Right ventricle myocardium superior (tissue), 1 donor: ENCODE results near the gene COMMD1. TPM values are rescaled to one million over a fixed set of nuclear protein-coding genes. Genes with fewer than 3 reads are reported as not detected.

Experiments used
- ATAC-seq: fragments of 200-7000 bp; cut with Tn5 transposase; one replicate; pipeline ENCODE4 v1.9.1; 2020; ENCODE audit warnings: mild to moderate bottlenecking; ENCODE audit not compliant: poor library complexity
- DNase-seq: peaks from one replicate; pipeline ENCODE4 v3.0.0-alpha.2; 2020
- intact Hi-C: fragments of 100-400 bp; cut with DNase I; formaldehyde crosslinking; loops from one replicate; pipeline ENCODE4 v1.11.2; 2022
- total RNA-seq: library from RNA; stranded (reverse); fragmentation: NEBNext Ultra II Directional; extraction: Animal tissue kit (Norgen Biotek cat#: 25700); gene quantifications from one replicate; pipeline ENCODE4 v1.2.1, GENCODE V29; 2021
- donor health status: DM: no; HTN: yes; CAD: no; lungs with severe emphysema.

The COMMD1 gene
- total RNA-seq, 1 donor from 2014 or later: 60.8 TPM

DNA sequence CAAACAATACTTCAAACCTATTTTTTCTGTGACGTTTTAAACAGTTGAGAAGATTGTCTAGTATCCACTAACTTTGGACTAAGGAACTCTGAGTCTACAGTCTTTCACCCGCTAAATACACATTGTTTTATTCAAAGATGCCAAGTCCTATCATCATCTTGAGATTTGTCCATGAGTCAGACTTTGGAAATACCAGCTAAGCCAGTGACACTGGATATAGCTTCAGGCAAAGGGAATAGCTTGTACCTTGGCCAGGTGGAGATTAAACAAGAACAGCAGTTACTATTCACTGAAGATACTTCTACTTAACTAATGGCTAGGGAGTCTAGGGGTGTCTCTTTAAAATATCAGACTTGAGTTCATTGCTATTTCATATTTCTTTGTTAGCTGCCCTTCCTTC is 137.5 kb downstream of the COMMD1 start:
- intact Hi-C loops: no loop called here
- ATAC-seq: peak; percentile 41
- no peak for DNase-seq

DNA sequence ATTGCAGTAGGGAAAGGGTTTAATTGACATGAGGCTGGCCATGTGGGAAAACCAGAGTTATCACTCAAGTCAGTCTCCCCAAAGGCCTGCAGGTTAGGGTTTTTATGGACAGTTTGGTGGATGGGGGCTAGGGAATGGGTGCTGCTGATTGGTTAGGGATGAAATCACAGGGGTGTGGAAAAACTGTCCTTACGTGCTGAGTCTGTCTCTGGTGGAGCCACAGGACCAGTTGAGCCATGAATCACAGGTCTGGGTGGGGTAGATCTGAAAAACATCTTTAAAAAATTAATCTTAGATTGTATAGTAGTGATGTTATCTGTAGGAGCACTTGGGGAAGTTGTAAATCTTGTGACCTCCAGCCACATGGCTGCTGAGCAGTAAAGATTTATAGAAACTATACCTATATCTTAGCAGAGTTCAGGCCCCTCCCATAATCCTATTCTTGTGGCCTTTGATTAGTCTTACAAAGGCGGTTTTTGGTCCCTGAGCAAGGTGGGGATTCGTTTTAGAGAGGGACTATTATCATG is 139.6 kb downstream of the COMMD1 start:
- no peak for ATAC-seq
- intact Hi-C loops: no loop called here
- no peak for DNase-seq

DNA sequence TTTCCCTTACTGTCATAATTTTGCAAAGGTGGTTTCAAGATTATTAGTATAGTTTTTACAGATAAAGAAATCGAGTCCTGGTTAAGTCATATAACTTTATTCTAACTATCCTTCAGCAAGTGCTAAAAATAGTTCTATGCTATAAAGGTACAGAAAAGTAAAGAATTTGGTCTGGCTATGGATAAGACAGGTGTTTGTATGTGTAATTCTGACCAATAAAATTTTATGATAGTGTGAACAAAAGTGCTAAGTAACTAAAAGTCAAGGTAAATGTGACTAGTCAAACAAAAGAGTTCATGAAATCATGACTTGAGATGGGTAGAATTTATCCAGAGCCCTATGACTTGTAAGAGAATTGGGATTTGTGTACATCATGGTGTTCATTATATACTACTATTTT is 140.7 kb downstream of the COMMD1 start:
- ATAC-seq: no peak
- intact Hi-C loops: no loop called here
- no peak for DNase-seq

DNA sequence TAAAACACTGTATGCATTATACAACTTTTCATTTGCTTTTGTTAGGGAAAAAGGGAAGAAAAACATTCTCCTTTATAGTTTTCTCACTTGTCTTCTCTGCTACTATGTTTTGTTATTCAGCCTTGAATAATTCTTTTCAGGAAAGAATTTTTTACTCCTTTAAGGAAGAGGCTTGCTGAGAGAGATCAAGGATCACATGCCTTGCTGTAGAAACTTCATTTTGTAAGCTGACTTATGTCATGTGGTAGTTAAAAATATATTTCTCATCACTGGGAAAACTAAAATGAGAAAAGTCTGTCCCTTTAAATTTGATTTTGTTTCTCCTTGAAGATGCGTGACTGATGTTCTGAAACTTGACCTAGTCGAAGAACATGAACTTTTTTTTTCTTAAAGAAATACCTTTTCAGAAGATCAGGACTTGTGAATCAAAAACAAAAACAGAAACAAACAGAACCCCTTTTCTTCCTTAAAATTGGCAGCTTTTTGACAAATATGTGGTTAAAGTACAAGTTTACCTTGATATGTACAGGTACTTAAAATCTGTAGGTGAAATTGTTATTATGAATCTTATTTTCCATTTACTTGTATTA is 145.1 kb downstream of the COMMD1 start:
- DNase-seq (no peak), ATAC-seq (no peak)
- intact Hi-C loops: no loop called here

DNA sequence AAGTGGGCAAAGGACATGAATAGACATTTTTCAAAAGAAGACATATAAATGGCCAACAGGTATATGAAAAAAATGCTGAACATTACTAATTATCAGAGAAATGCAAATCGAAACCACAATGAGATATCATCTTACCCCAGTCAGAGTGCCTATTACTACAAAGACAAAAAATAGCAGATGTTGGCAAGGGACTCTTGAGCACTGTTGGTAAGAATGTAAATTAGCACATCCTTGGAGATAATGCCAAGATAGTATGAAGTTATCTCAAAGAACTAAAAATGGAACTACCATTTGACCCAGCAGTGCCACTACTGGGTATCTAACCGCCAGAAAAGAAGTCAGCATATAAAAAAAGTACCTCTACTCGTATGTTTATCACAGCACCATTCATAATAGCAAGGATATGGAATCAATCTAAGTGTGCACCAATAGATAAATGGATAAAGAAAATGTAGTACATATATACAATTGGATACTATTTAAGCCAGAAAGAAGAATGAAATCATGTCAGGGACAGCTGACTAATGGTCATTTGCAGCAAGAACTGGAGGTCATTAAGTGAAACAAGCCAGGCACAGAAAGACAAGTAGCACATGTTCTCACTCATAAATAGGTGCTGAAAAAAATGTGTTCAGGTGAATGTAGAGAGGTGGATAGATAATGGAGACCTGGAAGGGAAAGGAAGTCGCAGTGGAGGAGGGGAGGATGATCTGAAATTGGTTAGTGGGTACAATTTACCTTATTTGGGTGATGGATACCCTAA is 148.7 kb downstream of the COMMD1 start:
- intact Hi-C loops: no loop called here
- DNase-seq (no peak), ATAC-seq (peak; percentile 46)

DNA sequence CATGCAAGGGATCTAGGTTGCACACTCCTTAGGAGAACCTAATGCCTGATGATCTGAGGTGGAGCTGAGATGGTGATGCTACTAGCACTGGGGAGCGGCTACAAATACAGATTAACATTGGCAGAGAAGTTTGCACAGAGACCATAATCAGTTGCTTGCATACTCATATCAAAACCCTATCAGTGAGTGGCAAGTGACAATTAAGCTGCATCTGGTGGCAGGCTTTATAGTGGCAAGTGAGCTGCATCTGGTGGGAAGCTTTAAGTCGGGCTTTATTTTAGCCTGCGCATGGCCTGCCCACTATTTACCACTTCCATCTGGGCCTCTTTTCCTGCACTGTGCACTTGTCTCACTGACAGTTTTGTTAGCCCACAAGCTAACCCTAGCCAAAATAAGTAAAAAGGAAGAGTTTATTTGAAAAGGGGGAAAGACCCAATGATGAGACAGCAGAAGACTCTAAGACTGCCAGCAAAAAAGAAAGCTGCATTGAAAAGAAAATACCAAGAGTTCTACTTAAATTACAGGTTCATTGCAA is 149.5 kb downstream of the COMMD1 start:
- intact Hi-C loops: no loop called here
- DNase-seq (no peak), ATAC-seq (no peak)

DNA sequence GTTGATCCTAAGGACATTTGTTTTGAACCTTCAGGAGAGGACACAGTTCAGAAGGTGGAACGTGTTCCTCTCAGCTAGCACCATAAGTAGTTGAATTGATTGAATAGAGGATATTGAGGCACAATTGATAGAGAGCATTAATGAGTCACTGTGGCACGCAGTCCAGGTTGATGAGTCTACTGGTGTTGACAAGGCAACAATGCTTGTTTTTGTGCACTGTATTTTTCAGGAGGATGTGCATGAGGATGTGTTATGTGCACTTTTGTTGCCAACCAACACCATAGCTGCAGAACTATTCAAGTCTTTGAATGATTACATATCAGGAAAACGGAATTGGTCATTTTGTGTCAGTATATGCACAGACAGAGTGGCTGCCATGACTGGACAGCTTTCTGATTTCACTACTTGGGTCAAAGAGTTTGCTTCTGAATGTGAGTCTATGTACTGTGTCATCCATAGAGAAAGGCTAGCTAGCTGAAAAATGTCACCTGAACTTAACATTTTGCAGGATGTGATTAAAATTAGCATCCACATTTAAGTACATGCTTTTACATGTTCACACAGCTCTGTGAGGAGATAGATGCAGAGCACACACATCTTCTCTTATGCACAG is 150.4 kb downstream of the COMMD1 start:
- intact Hi-C loops: no loop called here
- no peak for DNase-seq
- no peak for ATAC-seq

DNA sequence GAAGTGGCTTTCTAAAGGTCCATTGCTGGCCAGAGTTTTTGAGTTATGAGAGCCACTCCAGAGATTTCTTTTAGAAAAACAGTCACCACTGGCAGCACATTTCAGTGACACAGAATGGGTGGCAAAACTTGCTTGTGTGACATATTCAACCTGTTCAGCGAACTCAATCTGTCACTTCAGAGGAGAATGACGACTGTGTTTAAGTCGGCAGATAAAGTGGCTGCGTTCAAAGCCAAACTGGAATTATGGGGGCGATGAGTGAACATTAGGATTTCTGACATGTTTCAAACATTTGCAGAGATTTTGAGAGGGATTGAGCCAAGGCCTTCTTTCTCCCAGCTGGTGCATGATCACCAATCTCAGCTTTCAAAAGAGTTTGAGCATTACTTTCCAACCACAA is 150.9 kb downstream of the COMMD1 start:
- ATAC-seq (no peak), DNase-seq (no peak)
- intact Hi-C loops: no loop called here

DNA sequence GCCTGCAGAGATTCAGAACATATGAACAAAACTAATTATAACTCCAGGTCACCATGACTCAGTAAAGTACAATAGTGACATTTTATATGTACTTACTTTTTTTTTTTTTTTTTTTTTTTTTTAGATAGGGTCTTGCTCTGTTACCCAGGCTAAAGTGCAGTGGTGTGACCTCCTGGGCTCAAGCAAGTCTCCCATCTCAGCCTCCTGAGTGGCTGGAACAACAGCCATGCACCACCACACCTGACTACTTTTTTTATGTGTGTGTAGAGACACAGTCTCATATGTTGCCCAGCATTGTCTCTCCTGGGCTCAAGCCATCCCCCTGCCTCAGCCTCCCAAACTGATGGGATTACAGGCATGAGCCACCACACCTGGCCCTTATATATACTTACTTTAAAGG is 159.8 kb downstream of the COMMD1 start:
- intact Hi-C loops: no loop called here
- DNase-seq (no peak), ATAC-seq (no peak)

DNA sequence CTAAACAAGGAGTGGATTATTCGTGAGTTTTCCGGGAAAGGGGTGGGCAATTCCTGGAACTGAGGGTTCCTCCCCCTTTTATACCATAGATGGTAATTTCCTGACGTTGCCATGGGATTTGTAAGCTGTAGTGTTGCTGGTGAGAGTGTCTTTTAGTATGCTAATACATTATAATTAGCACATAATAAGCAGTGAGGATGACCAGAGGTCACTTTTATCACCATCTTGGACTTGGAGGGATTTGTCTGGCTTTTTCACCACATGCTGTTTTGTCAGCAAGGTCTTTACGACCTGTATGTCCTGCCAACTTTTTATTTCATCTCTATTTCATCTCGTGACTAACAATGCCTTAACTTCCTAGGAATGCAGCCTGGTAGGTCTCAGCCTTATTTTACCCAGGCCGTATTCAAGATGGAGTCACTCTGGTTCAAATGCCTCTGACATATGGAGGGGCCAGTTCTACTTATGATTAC is 165.7 kb downstream of the COMMD1 start:
- no peak for ATAC-seq
- intact Hi-C loops: no loop called here
- DNase-seq: no peak

DNA sequence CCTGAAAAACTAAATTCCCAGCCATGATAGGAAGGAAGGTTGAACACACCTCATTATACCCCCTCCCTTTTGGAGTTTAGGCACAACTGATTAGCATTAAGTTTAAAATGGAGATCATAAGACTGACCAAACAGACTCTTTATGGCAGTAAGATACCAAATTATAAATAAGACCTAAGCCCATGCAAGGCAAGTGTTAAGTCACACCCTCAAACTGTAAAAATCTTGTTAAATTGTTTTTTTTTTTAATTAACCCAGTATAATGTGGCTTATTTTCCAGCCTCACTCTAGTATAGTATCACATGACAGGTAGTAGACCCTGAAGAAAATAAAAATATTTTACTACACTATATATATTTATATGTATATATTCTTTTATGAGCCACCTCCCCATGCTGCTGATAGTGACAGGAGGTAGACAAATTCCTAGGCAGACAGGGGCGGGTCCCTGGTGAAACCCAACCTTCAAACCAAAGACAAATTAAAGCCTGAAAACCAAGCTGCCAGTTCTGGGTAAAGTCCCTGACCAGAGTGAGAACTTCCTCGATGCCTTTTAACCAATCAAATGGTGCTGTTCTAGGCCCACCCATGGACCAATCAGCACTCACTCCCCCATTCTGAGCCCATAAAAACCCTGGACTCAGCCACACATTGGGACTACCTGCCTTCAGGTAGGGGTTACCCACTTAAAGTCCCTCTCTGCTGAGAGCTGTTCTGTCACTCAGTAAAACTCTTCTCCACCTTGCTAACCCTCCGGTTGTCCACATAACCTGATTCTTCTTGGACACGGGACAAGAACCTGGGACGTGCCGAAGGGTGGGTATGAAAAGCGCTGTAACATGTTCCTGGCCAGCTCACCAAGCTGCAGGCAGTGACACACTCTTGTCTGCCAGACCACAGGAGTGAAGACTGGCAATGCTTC is 166.5 kb downstream of the COMMD1 start:
- intact Hi-C loops: no loop called here
- no peak for DNase-seq
- no peak for ATAC-seq

DNA sequence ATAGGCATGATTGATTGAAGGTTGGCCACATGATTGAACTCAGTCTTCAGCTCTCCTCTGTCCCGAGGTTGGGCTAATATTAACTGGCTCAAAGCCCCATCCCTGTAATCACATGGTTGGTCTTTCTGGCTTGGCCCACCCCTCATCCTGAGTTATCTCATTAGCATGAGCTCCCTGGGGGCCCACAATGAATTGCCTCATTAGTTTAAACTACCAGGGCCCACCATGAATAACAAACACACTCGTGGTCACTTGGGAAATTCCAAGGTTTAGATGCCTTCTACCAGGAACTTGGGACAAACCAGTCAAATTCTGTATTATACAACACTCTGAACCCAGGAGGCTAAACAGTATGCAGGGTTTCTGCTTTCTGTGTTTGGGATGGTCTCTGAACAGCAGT is 168.8 kb downstream of the COMMD1 start:
- intact Hi-C loops: no loop called here
- no peak for ATAC-seq
- no peak for DNase-seq

DNA sequence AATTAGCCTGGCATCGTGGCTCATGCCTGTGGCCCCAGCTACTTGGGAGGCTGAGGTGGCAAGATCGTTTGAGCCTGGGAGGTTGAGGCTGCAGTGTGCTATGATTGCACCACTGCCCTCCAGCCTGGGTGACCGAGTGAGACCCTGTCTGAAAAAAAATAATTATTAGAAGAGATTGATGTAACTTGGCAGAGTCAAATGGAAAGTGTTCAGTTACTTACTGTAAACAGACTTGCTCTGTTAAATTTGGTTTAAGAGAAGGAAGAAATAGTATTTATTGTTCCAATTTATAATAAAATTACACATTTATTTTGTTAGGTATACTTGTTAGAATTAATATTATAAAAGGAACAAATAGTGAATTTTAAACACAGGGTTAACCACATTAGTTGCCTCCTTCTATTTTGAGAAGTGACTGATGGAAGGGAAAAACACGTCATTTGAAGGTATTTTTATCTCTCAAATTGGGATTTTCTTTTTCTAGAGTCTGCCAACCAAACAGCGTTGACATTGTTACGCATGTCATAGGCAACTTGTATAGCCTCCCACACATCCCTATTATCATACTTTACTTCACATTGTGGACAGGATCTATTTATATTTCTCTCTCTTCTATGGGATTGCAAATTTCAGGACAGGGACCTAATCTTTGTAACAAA is 171.6 kb downstream of the COMMD1 start:
- ATAC-seq (peak; percentile 43), DNase-seq (no peak)
- intact Hi-C loops: no loop called here

DNA sequence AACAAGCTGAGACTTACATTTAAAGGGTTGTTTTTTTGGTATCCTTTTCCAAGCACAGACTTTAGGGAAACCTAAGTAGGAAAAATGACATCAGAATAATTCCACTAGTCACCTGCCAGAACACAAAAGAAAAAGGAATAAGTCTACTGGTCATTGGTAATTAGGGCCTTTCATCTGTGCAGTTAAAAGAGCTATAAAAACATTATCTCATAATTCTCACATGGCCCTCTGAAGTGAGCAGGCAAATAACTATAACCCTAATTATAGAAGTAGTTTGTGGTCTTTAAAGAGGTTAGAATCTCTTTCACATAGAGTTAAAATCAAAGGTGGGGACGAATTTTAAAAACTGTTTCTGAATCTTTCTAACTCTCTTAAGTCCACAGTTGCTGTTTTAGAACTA is 179.3 kb downstream of the COMMD1 start:
- DNase-seq (no peak), ATAC-seq (no peak)
- intact Hi-C loops: no loop called here

DNA sequence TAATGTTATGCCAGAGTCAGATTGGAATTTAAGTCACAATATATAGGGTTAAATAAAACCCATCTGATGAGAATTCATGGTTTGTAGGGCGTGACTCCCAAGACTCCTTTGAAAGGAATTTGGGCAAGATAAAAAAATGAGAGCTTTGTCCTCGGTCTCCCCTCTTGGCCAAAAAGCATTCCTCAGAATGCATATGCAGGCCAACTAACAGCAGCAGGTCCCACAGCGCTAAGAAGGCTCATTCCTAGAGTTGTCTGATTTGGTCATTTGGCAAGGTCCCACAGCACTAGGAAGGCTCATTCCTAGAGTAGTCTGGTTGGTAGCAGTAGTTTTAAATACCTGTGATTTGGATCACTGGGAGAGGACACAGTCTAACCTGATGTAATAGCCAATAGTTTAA is 184.2 kb downstream of the COMMD1 start:
- DNase-seq (no peak), ATAC-seq (no peak)
- intact Hi-C loops: no loop called here

DNA sequence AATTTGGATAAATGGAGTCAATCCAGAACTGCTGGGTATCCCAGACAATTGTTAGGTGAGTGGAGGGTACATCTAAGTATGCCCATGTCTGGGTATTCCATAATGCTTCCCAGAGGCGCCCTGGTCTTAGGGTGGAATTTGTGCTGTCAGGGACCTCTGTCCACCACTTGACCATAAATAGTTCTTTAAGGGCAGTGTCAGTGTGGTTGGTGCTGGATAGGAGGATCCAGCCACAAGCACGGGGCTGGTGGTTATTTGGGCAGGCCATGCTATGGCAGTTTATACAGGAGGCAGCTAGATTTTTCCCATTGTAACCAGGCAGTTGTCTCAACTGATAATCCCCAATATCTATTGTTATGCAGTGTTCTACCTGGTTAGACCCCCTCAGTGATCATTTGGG is 186.0 kb downstream of the COMMD1 start:
- DNase-seq (no peak), ATAC-seq (no peak)
- intact Hi-C loops: no loop called here

DNA sequence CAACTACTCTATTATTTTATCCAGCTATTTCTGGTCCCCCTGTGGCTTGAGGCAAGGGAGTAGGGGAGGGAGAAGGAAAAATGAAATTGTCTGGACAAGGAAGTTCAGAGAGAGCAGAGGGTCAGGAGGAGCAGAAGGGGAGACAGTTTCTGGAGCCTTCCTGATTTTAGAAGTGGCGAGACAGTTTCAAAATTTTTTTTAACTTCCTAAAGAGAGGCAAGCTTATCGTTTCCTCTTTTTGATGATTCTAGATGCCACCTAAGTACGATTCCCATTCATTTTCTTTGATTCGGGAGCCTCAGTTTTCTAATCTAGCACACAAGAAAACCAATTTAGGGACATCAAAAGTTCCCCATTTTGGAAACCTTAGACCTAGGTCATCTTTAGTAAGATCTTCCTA is 193.6 kb downstream of the COMMD1 start:
- ATAC-seq (no peak), DNase-seq (no peak)
- intact Hi-C loops: no loop called here

DNA sequence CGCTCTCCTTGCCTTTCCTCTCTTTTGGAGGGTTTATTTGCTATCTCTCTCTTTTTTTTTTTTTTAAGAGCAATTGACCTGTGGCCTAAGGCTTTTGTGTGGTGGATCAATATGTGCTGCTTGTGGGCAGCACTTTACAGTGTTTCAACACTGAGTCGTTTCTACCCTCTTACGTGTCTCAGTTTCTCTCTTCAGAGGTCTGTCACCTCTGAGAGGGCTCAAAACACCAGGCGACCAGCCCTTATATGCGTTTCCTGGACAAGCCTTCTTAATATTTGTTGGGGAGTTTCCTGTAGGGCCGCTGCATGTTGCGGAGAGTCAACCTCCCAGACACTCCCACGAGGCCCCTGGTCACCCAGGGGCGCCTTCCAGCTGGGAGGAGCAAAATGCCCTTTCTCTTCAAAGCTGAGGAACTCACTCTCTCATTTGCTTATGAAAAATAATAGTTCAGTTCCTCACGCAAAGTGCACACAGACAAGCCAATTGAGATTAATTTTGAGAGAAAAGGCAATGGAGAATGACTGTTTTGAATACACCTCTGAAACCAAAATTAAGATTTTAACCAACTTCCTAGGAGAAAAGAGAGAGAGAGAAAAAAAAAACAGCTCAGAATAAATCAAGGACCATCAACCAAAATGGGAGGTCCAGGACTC is 194.2 kb downstream of the COMMD1 start:
- ATAC-seq (no peak), DNase-seq (no peak)
- intact Hi-C loops: no loop called here
